ENCODE measurements around the gene MCF2L. TPM values are rescaled to one million over a fixed set of nuclear protein-coding genes. Genes with fewer than 3 reads are reported as not detected.

The MCF2L gene
- total RNA-seq, 1 experiment from 2014 or later = not detected

DNA sequence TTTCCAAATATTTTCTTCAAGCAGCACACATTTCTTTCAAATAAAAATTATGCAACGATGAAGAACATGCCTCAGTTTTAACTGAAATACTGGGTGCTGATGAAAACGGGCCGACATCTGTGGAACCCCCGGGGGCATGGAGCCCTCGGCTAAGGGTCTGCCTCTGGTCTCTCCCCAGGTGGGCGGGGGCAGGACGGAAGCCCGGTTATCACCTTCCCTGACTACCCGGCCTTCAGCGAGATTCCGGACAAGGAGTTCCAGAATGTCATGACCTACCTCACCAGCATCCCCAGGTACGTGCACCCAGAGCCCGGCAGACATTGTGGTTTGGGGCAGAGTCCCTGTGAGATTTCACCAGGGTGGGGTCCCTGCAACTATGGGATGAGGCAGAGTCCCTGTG, 55.5 kb downstream of the MCF2L start:
- DNase-seq (ENCODE audit: unreplicated experiment) = no peak
- H3K36me3 Mint-ChIP-seq (ENCODE audit: insufficient read depth, unreplicated experiment) = no peaks in the 10 kb centered on the region
- no peak overlapping the region for H3K27ac Mint-ChIP-seq (ENCODE audit: low read depth, unreplicated experiment)
- peaks cover 47% of the 10 kb centered on the region for H3K27me3 Mint-ChIP-seq (ENCODE audit: insufficient read depth, unreplicated experiment)
- no peak overlapping the region for H3K4me3 Mint-ChIP-seq (ENCODE audit: unreplicated experiment)
- no peaks in the 10 kb centered on the region for H3K9me3 Mint-ChIP-seq (ENCODE audit: unreplicated experiment)
- ChIA-PET CTCF (interaction anchor here (0.7 kb wide), 1 partner anchor 103 kb away, joined by 3 read pairs; no protein-coding TSS in a partner anchor), POLR2A (no interaction called here)
- BruUV-seq (replicated peaks) = no TSS peak
- H3K4me1 Mint-ChIP-seq (ENCODE audit: insufficient read depth, unreplicated experiment) = no peaks in the 10 kb centered on the region
- intact Hi-C loops (cut with micrococcal nuclease) = no loop called here
- TF ChIP-seq, protein P1, sequence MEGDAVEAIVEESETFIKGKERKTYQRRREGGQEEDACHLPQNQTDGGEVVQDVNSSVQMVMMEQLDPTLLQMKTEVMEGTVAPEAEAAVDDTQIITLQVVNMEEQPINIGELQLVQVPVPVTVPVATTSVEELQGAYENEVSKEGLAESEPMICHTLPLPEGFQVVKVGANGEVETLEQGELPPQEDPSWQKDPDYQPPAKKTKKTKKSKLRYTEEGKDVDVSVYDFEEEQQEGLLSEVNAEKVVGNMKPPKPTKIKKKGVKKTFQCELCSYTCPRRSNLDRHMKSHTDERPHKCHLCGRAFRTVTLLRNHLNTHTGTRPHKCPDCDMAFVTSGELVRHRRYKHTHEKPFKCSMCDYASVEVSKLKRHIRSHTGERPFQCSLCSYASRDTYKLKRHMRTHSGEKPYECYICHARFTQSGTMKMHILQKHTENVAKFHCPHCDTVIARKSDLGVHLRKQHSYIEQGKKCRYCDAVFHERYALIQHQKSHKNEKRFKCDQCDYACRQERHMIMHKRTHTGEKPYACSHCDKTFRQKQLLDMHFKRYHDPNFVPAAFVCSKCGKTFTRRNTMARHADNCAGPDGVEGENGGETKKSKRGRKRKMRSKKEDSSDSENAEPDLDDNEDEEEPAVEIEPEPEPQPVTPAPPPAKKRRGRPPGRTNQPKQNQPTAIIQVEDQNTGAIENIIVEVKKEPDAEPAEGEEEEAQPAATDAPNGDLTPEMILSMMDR (IDR thresholded peaks at IDR 0.05; ENCODE audit: unreplicated experiment) = no peak

GRCh38 chr13:113026391-113026910, 57.4 kb downstream of the MCF2L start:
- Mint-ChIP-seq H3K4me3 (ENCODE audit: unreplicated experiment) (no peak overlapping the region), H3K27me3 (ENCODE audit: insufficient read depth, unreplicated experiment) (peaks cover 60% of the 10 kb centered on the region), H3K9me3 (ENCODE audit: unreplicated experiment) (no peaks in the 10 kb centered on the region), H3K27ac (ENCODE audit: low read depth, unreplicated experiment) (no peak overlapping the region), H3K4me1 (ENCODE audit: insufficient read depth, unreplicated experiment) (no peaks in the 10 kb centered on the region), H3K36me3 (ENCODE audit: insufficient read depth, unreplicated experiment) (no peaks in the 10 kb centered on the region)
- POLR2A ChIA-PET = no interaction called here
- CTCF ChIA-PET = interaction anchor here (0.6 kb wide), 2 partner anchors 62 to 215 kb away, joined by 3 read pairs; no protein-coding TSS in a partner anchor
- no TSS peak for BruUV-seq (replicated peaks)
- TF ChIP-seq, protein P1 (IDR thresholded peaks at IDR 0.05; ENCODE audit: unreplicated experiment) = no peak
- no peak for DNase-seq (ENCODE audit: unreplicated experiment)
- intact Hi-C loops (cut with micrococcal nuclease) = no loop called here

DNA sequence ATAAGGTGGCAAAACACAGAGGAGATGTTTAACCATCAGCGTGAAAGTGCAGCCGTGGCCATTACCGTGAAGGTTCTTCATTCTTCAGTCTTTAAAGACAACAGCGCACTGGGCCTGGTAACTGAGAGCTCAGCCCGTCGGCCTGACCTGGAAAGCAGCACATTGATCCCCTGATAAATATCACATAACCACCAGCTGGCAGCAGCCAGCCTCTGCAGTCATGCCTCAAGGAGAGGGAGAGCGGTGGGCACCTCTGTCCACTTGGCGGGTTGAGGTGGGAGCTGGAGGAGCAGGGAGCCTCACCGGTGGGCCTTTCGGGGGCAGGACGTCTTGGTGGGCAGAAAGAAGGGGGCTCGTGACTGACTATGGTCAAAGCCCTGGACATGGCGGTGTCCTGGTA, 58.1 kb downstream of the MCF2L start:
- H3K9me3 Mint-ChIP-seq (ENCODE audit: unreplicated experiment) = no peaks in the 10 kb centered on the region
- no peaks in the 10 kb centered on the region for H3K4me1 Mint-ChIP-seq (ENCODE audit: insufficient read depth, unreplicated experiment)
- H3K27me3 Mint-ChIP-seq (ENCODE audit: insufficient read depth, unreplicated experiment) = peaks cover 66% of the 10 kb centered on the region
- intact Hi-C loops (cut with micrococcal nuclease) = no loop called here
- no TSS peak for BruUV-seq (replicated peaks)
- no peak overlapping the region for H3K27ac Mint-ChIP-seq (ENCODE audit: low read depth, unreplicated experiment)
- ChIA-PET CTCF (interaction anchor here (0.6 kb wide), 1 partner anchor 61 kb away, joined by 3 read pairs; no protein-coding TSS in a partner anchor), POLR2A (interaction anchor here (0.7 kb wide), 1 partner anchor 599 kb away, joined by 3 read pairs; no protein-coding TSS in a partner anchor)
- no peak for DNase-seq (ENCODE audit: unreplicated experiment)
- TF ChIP-seq, protein P1 (IDR thresholded peaks at IDR 0.05; ENCODE audit: unreplicated experiment) = no peak
- no peak overlapping the region for H3K4me3 Mint-ChIP-seq (ENCODE audit: unreplicated experiment)
- no peaks in the 10 kb centered on the region for H3K36me3 Mint-ChIP-seq (ENCODE audit: insufficient read depth, unreplicated experiment)

DNA sequence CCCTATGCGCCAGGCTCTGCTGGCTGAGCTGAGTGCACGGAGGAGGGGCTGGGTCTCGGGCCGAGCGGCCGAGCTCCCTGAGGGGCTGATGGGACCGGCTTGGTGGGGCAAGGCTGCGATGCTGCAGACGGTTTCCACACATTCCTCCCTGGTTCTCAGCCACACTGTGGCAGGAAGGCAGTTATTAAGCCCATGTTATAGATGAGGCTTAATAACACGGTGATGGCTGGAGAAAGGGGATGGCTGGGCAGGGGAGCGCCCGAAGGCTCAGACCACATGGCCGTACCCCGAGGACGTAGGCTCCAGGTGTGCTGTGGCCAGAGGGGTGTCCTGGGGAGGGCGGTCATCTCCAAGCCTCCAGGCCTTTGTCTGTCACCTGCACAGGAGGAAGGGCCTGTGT, 58.6 kb downstream of the MCF2L start:
- DNase-seq (ENCODE audit: unreplicated experiment) = no peak
- Mint-ChIP-seq H3K36me3 (ENCODE audit: insufficient read depth, unreplicated experiment) (no peaks in the 10 kb centered on the region), H3K27ac (ENCODE audit: low read depth, unreplicated experiment) (no peak overlapping the region), H3K27me3 (ENCODE audit: insufficient read depth, unreplicated experiment) (peaks cover 66% of the 10 kb centered on the region), H3K9me3 (ENCODE audit: unreplicated experiment) (no peaks in the 10 kb centered on the region), H3K4me1 (ENCODE audit: insufficient read depth, unreplicated experiment) (no peaks in the 10 kb centered on the region), H3K4me3 (ENCODE audit: unreplicated experiment) (no peak overlapping the region)
- ChIA-PET CTCF (interaction anchor here (1.0 kb wide), 2 partner anchors 9 to 111 kb away, joined by 4 read pairs; no protein-coding TSS in a partner anchor), POLR2A (interaction anchor here (0.7 kb wide), 1 partner anchor 599 kb away, joined by 3 read pairs; no protein-coding TSS in a partner anchor)
- TF ChIP-seq, protein P1 (IDR thresholded peaks at IDR 0.05; ENCODE audit: unreplicated experiment) = no peak
- intact Hi-C loops (cut with micrococcal nuclease) = no loop called here
- BruUV-seq (replicated peaks) = no TSS peak
